GM12878 (cell line): ENCODE results near the gene B3GNT3. TPM values are rescaled to one million over a fixed set of nuclear protein-coding genes. Genes with fewer than 3 reads are reported as not detected.

ENCODE experiments used
- ATAC-seq: fragments of 200-7000 bp; cut with Tn5 transposase; 3 replicates; pipeline ENCODE4 v1.9.1; 2020; ENCODE audit warnings: mild to moderate bottlenecking, moderate library complexity
- BruUV-seq: library from RNA; stranded (reverse); fragments of 400-500 nt; replicated peaks from 2 replicates; lab custom pipeline; 2021; lab: Mats Ljungman, UMichigan
- CTCF ChIA-PET: fragments of 300-600 bp; sonication (Branson Sonifier 250); formaldehyde crosslinking; extraction: SDS; loops from one replicate; lab custom pipeline; 2021; ENCODE audit warnings: inconsistent platforms; lab: Yijun Ruan, JAX
- POLR2A ChIA-PET: fragments of 350-600 bp; formaldehyde crosslinking; extraction: SDS; loops from one replicate; lab custom pipeline; 2021; ENCODE audit warnings: inconsistent platforms; lab: Charles Lee
- RAD21 ChIA-PET: fragments of 300-600 bp; sonication (Branson Sonifier 250); formaldehyde crosslinking; loops from one replicate; lab custom pipeline; 2023; ENCODE audit warnings: antibody characterized with exemption; ENCODE audit not compliant: unreplicated experiment; lab: Charles Lee
- SMC1A ChIA-PET: fragments of 300-600 bp; sonication (Branson Sonifier 250); formaldehyde crosslinking; loops from one replicate; lab custom pipeline; 2023; ENCODE audit not compliant: unreplicated experiment, uncharacterized antibody; lab: Charles Lee
- DNase-seq: peaks from one replicate; pipeline ENCODE4 v3.0.0-alpha.2; 2011; ENCODE audit warnings: low read depth, low spot score
- FAIRE-seq: peaks from 3 replicates; lab custom pipeline; 2011; peaks lifted over from hg19 to GRCh38; lab: Jason Lieb, UNC
- H2AFZ ChIP-seq: 2 replicates; pipeline ENCODE4 v1.6.0; 2011; ENCODE audit warnings: low read depth, low read length, control low read depth; ENCODE audit not compliant: control insufficient read depth
- H3K27ac ChIP-seq: 2 replicates; pipeline ENCODE4 v1.5.1; 2011; ENCODE audit warnings: control low read depth; ENCODE audit not compliant: control insufficient read depth, insufficient read depth
- H3K27me3 ChIP-seq, 2 experiments: replicated peaks in 1 of 2; 2 replicates each; pipeline versions ENCODE4 v1.6.0 to v1.6.1; 2011; ENCODE audit warnings: low read length in 1 of 2; ENCODE audit not compliant: control insufficient read depth in 2 of 2, insufficient read depth in 2 of 2
- H3K36me3 ChIP-seq, 2 experiments: 2 replicates each; pipeline ENCODE4 v1.5.1; 2011; ENCODE audit warnings: low read length in 1 of 2; ENCODE audit not compliant: control insufficient read depth in 2 of 2, insufficient read depth in 2 of 2
- H3K4me1 ChIP-seq: 2 replicates; pipeline ENCODE4 v1.6.1; 2011; ENCODE audit warnings: mild to moderate bottlenecking, low read length, moderate library complexity, mixed read lengths; ENCODE audit not compliant: control insufficient read depth, insufficient read depth
- H3K4me2 ChIP-seq: 2 replicates; pipeline ENCODE4 v1.6.0; 2011; ENCODE audit warnings: control low read depth; ENCODE audit not compliant: control insufficient read depth, insufficient read depth
- H3K4me3 ChIP-seq: fragments of 200-600 bp; sonication (generic); 2 replicates; pipeline ENCODE4 v1.5.1; 2016
- H3K79me2 ChIP-seq: 2 replicates; pipeline ENCODE4 v1.6.0; 2011; ENCODE audit warnings: low read length; ENCODE audit not compliant: control insufficient read depth, insufficient read depth
- H3K9ac ChIP-seq: 2 replicates; pipeline ENCODE4 v1.8.0; 2011; ENCODE audit warnings: low read length, control low read depth, mixed read lengths; ENCODE audit not compliant: control insufficient read depth, insufficient read depth
- H3K9me3 ChIP-seq: replicated peaks from 3 replicates; pipeline ENCODE4 v1.5.1; 2011; ENCODE audit warnings: mild to moderate bottlenecking, low read length; ENCODE audit not compliant: control insufficient read depth, insufficient read depth
- H4K20me1 ChIP-seq: 2 replicates; pipeline ENCODE4 v1.6.0; 2011; ENCODE audit not compliant: control insufficient read depth, insufficient read depth
- MEF2A ChIP-seq: IDR thresholded peaks from 2 replicates; pipeline ENCODE4 v1.6.1; 2011; ENCODE audit warnings: low read depth, mild to moderate bottlenecking, low read length, moderate library complexity; ENCODE audit not compliant: insufficient read depth
- MLLT1 ChIP-seq: fragments of 450-650 bp; IDR thresholded peaks from 2 replicates; pipeline ENCODE4 v1.6.1; 2016; ENCODE audit warnings: mild to moderate bottlenecking
- TARDBP ChIP-seq: IDR thresholded peaks from 2 replicates; pipeline ENCODE4 v1.6.1; 2016; ENCODE audit warnings: borderline replicate concordance
- ZNF24 ChIP-seq: fragments of 450-650 bp; IDR thresholded peaks from 2 replicates; pipeline ENCODE4 v1.6.1; 2017; ENCODE audit warnings: antibody characterized with exemption, mild to moderate bottlenecking
- WGBS: methylation state at CpG from one replicate; pipeline ENCODE4 v1.1.6; 2016; ENCODE audit warnings: low lambda C conversion rate; ENCODE audit not compliant: insufficient replicate concordance, insufficient coverage; ENCODE audit errors: missing lambda C conversion rate; 5-methylcytosine and 5-hydroxymethylcytosine counted together
- in situ Hi-C: fragments of 300-500 bp; cut with MboI; formaldehyde crosslinking; loops from 9 replicates; pipeline ENCODE4 v1.14.3; 2018; ENCODE audit warnings: mixed read lengths
- intact Hi-C: fragments of 100-400 bp; cut with micrococcal nuclease; formaldehyde crosslinking; loops from one replicate; pipeline ENCODE4 v1.14.2; 2022; ENCODE audit not compliant: unreplicated experiment
- polyA plus RNA-seq, 11 experiments: library from polyadenylated mRNA; depleted of rRNA in 4 of 11; unstranded in 6 of 11; stranded (reverse) in 5 of 11; fragments of >200 nt; fragmentation: Nextera tagmentation in 4 of 11; fragmentation: Illumina TruSeq in 1 of 11; extraction: Ambion mirVana in 4 of 11; extraction: Trizol in 1 of 11; gene quantifications; 1 replicate in 1 of 11; 2 replicates in 10 of 11; pipeline versions ENCODE4 v1.2.1 to v1.2.3, GENCODE V29; 2011 to 2016; ENCODE audit warnings: inconsistent platforms in 2 of 11, missing spikeins in 2 of 11, low read depth in 1 of 11
- total RNA-seq, 4 experiments: library from RNA; depleted of rRNA in 3 of 4; stranded (reverse); fragments of >200 nt in 3 of 4; fragmentation: Illumina TruSeq in 1 of 4; extraction: Trizol in 1 of 4; gene quantifications; 2 replicates each; pipeline versions ENCODE4 v1.2.1 to v1.2.3, GENCODE V29; 2013 to 2021
- TF ChIP-seq, protein P1 (sequence below): fragments of 450-650 bp; formaldehyde crosslinking; IDR thresholded peaks from 2 replicates; pipeline ENCODE4 v1.4.0; 2022; ENCODE audit warnings: mild to moderate bottlenecking, moderate library complexity

B3GNT3 gene
- total and polyA plus RNA-seq, 10 of the 15 experiments (the other 5 are each of a cell fraction or from before 2014, with no cell fraction given) = not detected

DNA sequence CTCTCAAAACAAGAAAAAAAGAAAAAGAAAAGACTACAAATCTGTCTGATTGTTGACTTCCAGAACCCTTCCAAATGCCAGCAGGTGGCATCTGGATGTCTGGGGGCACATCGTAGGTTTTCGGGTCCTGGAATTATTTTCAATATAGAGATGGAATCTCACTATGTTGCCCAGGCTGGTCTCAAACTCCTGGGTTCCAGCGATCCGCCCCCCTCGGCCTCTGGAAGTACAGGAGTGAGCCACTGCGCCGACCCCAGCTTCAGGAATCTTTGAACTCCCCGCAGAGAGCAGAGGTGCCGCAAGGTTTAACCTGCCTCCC is 567 bp upstream of the B3GNT3 start:
- in situ Hi-C loops (no loop called here), intact Hi-C loops (no loop called here)
- TF ChIP-seq, protein P1, sequence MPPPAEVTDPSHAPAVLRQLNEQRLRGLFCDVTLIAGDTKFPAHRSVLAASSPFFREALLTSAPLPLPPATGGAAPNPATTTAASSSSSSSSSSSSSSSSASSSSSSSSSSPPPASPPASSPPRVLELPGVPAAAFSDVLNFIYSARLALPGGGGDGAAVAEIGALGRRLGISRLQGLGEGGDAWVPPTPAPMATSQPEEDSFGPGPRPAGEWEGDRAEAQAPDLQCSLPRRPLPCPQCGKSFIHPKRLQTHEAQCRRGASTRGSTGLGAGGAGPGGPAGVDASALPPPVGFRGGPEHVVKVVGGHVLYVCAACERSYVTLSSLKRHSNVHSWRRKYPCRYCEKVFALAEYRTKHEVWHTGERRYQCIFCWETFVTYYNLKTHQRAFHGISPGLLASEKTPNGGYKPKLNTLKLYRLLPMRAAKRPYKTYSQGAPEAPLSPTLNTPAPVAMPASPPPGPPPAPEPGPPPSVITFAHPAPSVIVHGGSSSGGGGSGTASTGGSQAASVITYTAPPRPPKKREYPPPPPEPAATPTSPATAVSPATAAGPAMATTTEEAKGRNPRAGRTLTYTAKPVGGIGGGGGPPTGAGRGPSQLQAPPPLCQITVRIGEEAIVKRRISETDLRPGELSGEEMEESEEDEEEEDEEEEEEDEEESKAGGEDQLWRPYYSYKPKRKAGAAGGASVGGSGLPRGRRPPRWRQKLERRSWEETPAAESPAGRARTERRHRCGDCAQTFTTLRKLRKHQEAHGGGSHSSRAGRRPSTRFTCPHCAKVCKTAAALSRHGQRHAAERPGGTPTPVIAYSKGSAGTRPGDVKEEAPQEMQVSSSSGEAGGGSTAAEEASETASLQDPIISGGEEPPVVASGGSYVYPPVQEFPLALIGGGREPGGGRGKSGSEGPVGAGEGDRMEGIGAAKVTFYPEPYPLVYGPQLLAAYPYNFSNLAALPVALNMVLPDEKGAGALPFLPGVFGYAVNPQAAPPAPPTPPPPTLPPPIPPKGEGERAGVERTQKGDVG (CRISPR knock-in tag) = no peak
- no peak for TF ChIP-seq MEF2A
- no peak for TF ChIP-seq ZNF24
- TF ChIP-seq TARDBP = no peak
- TF ChIP-seq MLLT1 = no peak
- RAD21 ChIA-PET = no interaction called here
- Histone ChIP-seq H3K9ac (no peak overlapping the region), H3K79me2 (no peaks in the 10 kb centered on the region), H3K4me3 (no peak overlapping the region), H4K20me1 (no peaks in the 10 kb centered on the region), H3K4me1 (no peaks in the 10 kb centered on the region), H3K4me2 (no peak overlapping the region), H3K36me3 (no peaks in the 10 kb centered on the region), H3K27ac (no peak overlapping the region), H3K27me3 (peaks cover 3 to 6% of the 10 kb centered on the region in 2 experiments; a peak in 2 of 4 replicates), H3K9me3 (no peaks in the 10 kb centered on the region), H2AFZ (no peak overlapping the region)
- SMC1A ChIA-PET = no interaction called here
- POLR2A ChIA-PET = no interaction called here
- CTCF ChIA-PET = interaction anchor here (0.7 to 1.6 kb wide), 2 partner anchors 62 to 188 kb away, joined by 3 read pairs; no protein-coding TSS in a partner anchor
- BruUV-seq = no TSS peak
- DNase-seq (no peak), FAIRE-seq (no peak), ATAC-seq (no peak)
- WGBS = 72% methylated on average over 9 of the region's 9 CpGs
